GM12878 (cell line): ENCODE results near the gene LGALS9C. TPM values are rescaled to one million over a fixed set of nuclear protein-coding genes. Genes with fewer than 3 reads are reported as not detected.
"Not testable (repeated sequence)": the region's sequence is repeated elsewhere in the genome, so short reads cannot be mapped to it uniquely, and the experiment has no call there.

ENCODE experiments used
- ATAC-seq: fragments of 200-7000 bp; cut with Tn5 transposase; 3 replicates; pipeline ENCODE4 v1.9.1; 2020; ENCODE audit warnings: mild to moderate bottlenecking, moderate library complexity
- BruUV-seq: library from RNA; stranded (reverse); fragments of 400-500 nt; replicated peaks from 2 replicates; lab custom pipeline; 2021; lab: Mats Ljungman, UMichigan
- CTCF ChIA-PET: fragments of 300-600 bp; sonication (Branson Sonifier 250); formaldehyde crosslinking; extraction: SDS; loops from one replicate; lab custom pipeline; 2021; ENCODE audit warnings: inconsistent platforms; lab: Yijun Ruan, JAX
- POLR2A ChIA-PET: fragments of 350-600 bp; formaldehyde crosslinking; extraction: SDS; loops from one replicate; lab custom pipeline; 2021; ENCODE audit warnings: inconsistent platforms; lab: Charles Lee
- RAD21 ChIA-PET: fragments of 300-600 bp; sonication (Branson Sonifier 250); formaldehyde crosslinking; loops from one replicate; lab custom pipeline; 2023; ENCODE audit warnings: antibody characterized with exemption; ENCODE audit not compliant: unreplicated experiment; lab: Charles Lee
- SMC1A ChIA-PET: fragments of 300-600 bp; sonication (Branson Sonifier 250); formaldehyde crosslinking; loops from one replicate; lab custom pipeline; 2023; ENCODE audit not compliant: unreplicated experiment, uncharacterized antibody; lab: Charles Lee
- DNase-seq: peaks from one replicate; pipeline ENCODE4 v3.0.0-alpha.2; 2011; ENCODE audit warnings: low read depth, low spot score
- FAIRE-seq: peaks from 3 replicates; lab custom pipeline; 2011; peaks lifted over from hg19 to GRCh38; lab: Jason Lieb, UNC
- H2AFZ ChIP-seq: 2 replicates; pipeline ENCODE4 v1.6.0; 2011; ENCODE audit warnings: low read depth, low read length, control low read depth; ENCODE audit not compliant: control insufficient read depth
- H3K27ac ChIP-seq: 2 replicates; pipeline ENCODE4 v1.5.1; 2011; ENCODE audit warnings: control low read depth; ENCODE audit not compliant: control insufficient read depth, insufficient read depth
- H3K27me3 ChIP-seq, 2 experiments: replicated peaks in 1 of 2; 2 replicates each; pipeline versions ENCODE4 v1.6.0 to v1.6.1; 2011; ENCODE audit warnings: low read length in 1 of 2; ENCODE audit not compliant: control insufficient read depth in 2 of 2, insufficient read depth in 2 of 2
- H3K36me3 ChIP-seq, 2 experiments: 2 replicates each; pipeline ENCODE4 v1.5.1; 2011; ENCODE audit warnings: low read length in 1 of 2; ENCODE audit not compliant: control insufficient read depth in 2 of 2, insufficient read depth in 2 of 2
- H3K4me1 ChIP-seq: 2 replicates; pipeline ENCODE4 v1.6.1; 2011; ENCODE audit warnings: mild to moderate bottlenecking, low read length, moderate library complexity, mixed read lengths; ENCODE audit not compliant: control insufficient read depth, insufficient read depth
- H3K4me2 ChIP-seq: 2 replicates; pipeline ENCODE4 v1.6.0; 2011; ENCODE audit warnings: control low read depth; ENCODE audit not compliant: control insufficient read depth, insufficient read depth
- H3K4me3 ChIP-seq: fragments of 200-600 bp; sonication (generic); 2 replicates; pipeline ENCODE4 v1.5.1; 2016
- H3K79me2 ChIP-seq: 2 replicates; pipeline ENCODE4 v1.6.0; 2011; ENCODE audit warnings: low read length; ENCODE audit not compliant: control insufficient read depth, insufficient read depth
- H3K9ac ChIP-seq: 2 replicates; pipeline ENCODE4 v1.8.0; 2011; ENCODE audit warnings: low read length, control low read depth, mixed read lengths; ENCODE audit not compliant: control insufficient read depth, insufficient read depth
- H3K9me3 ChIP-seq: replicated peaks from 3 replicates; pipeline ENCODE4 v1.5.1; 2011; ENCODE audit warnings: mild to moderate bottlenecking, low read length; ENCODE audit not compliant: control insufficient read depth, insufficient read depth
- H4K20me1 ChIP-seq: 2 replicates; pipeline ENCODE4 v1.6.0; 2011; ENCODE audit not compliant: control insufficient read depth, insufficient read depth
- WGBS: methylation state at CpG from one replicate; pipeline ENCODE4 v1.1.6; 2016; ENCODE audit warnings: low lambda C conversion rate; ENCODE audit not compliant: insufficient replicate concordance, insufficient coverage; ENCODE audit errors: missing lambda C conversion rate; 5-methylcytosine and 5-hydroxymethylcytosine counted together
- in situ Hi-C: fragments of 300-500 bp; cut with MboI; formaldehyde crosslinking; loops from 9 replicates; pipeline ENCODE4 v1.14.3; 2018; ENCODE audit warnings: mixed read lengths
- intact Hi-C: fragments of 100-400 bp; cut with micrococcal nuclease; formaldehyde crosslinking; loops from one replicate; pipeline ENCODE4 v1.14.2; 2022; ENCODE audit not compliant: unreplicated experiment
- polyA plus RNA-seq, 11 experiments: library from polyadenylated mRNA; depleted of rRNA in 4 of 11; unstranded in 6 of 11; stranded (reverse) in 5 of 11; fragments of >200 nt; fragmentation: Nextera tagmentation in 4 of 11; fragmentation: Illumina TruSeq in 1 of 11; extraction: Ambion mirVana in 4 of 11; extraction: Trizol in 1 of 11; gene quantifications; 1 replicate in 1 of 11; 2 replicates in 10 of 11; pipeline versions ENCODE4 v1.2.1 to v1.2.3, GENCODE V29; 2011 to 2016; ENCODE audit warnings: inconsistent platforms in 2 of 11, missing spikeins in 2 of 11, low read depth in 1 of 11
- total RNA-seq, 4 experiments: library from RNA; depleted of rRNA in 3 of 4; stranded (reverse); fragments of >200 nt in 3 of 4; fragmentation: Illumina TruSeq in 1 of 4; extraction: Trizol in 1 of 4; gene quantifications; 2 replicates each; pipeline versions ENCODE4 v1.2.1 to v1.2.3, GENCODE V29; 2013 to 2021

LGALS9C gene
- total and polyA plus RNA-seq, 10 of the 15 experiments (the other 5 are each of a cell fraction or from before 2014, with no cell fraction given): 0.18 to 2.0 (median 1.1) TPM; not detected in 1

- RAD21 ChIA-PET, H3K79me2 ChIP-seq, in situ Hi-C loops, ATAC-seq, BruUV-seq, H3K4me2 ChIP-seq, CTCF ChIA-PET, H3K4me3 ChIP-seq, FAIRE-seq, H3K36me3 ChIP-seq, H3K27ac ChIP-seq, SMC1A ChIA-PET, H3K27me3 ChIP-seq, POLR2A ChIA-PET, H3K4me1 ChIP-seq, H3K9ac ChIP-seq, H2AFZ ChIP-seq, H4K20me1 ChIP-seq, intact Hi-C loops, H3K9me3 ChIP-seq, DNase-seq: not testable (repeated sequence)
- no CpG with 5 or more reads among the region's 2 CpGs for WGBS
Observed at GRCh38 chr17:18448311-18448710, 28.3 kb upstream of the LGALS9C start.

- in situ Hi-C loops, H2AFZ ChIP-seq, H3K4me2 ChIP-seq, FAIRE-seq, CTCF ChIA-PET, H4K20me1 ChIP-seq, H3K4me1 ChIP-seq, H3K9ac ChIP-seq, H3K27me3 ChIP-seq, H3K9me3 ChIP-seq, H3K79me2 ChIP-seq, BruUV-seq, DNase-seq, SMC1A ChIA-PET, H3K27ac ChIP-seq, RAD21 ChIA-PET, H3K36me3 ChIP-seq, ATAC-seq, H3K4me3 ChIP-seq, intact Hi-C loops, POLR2A ChIA-PET: not testable (repeated sequence)
- 0% methylated on average over 2 of the region's 7 CpGs for WGBS
Observed at GRCh38 chr17:18449833-18450232, 26.8 kb upstream of the LGALS9C start.

GRCh38 chr17:18450998-18451397 lies 25.6 kb upstream of the LGALS9C start:
- SMC1A ChIA-PET, H3K27ac ChIP-seq, H3K4me3 ChIP-seq, H3K9ac ChIP-seq, RAD21 ChIA-PET, FAIRE-seq, H3K36me3 ChIP-seq, ATAC-seq, intact Hi-C loops, H3K9me3 ChIP-seq, H2AFZ ChIP-seq, H3K4me1 ChIP-seq, BruUV-seq, H4K20me1 ChIP-seq, POLR2A ChIA-PET, H3K27me3 ChIP-seq, H3K79me2 ChIP-seq, H3K4me2 ChIP-seq, CTCF ChIA-PET, DNase-seq, in situ Hi-C loops: not testable (repeated sequence)
- WGBS: 49% methylated on average over 5 of the region's 7 CpGs

- H3K4me3 ChIP-seq, H3K4me2 ChIP-seq, H3K4me1 ChIP-seq, RAD21 ChIA-PET, DNase-seq, H3K36me3 ChIP-seq, BruUV-seq, intact Hi-C loops, H3K79me2 ChIP-seq, H3K9ac ChIP-seq, ATAC-seq, SMC1A ChIA-PET, H3K9me3 ChIP-seq, H2AFZ ChIP-seq, POLR2A ChIA-PET, H4K20me1 ChIP-seq, CTCF ChIA-PET, FAIRE-seq, in situ Hi-C loops, H3K27ac ChIP-seq, H3K27me3 ChIP-seq: not testable (repeated sequence)
- 61% methylated on average over 2 of the region's 5 CpGs for WGBS
Observed at GRCh38 chr17:18451969-18452368, 24.6 kb upstream of the LGALS9C start.
